NCI-H146 treated with DMSO at 0.1 percent for 48 hours (cell line): Measurements from ENCODE around the gene ELOB.
A peak's percentile ranks its signal among the peaks of the same experiment; 100 is the strongest.

Source experiments
- DNase-seq: peaks from one replicate; lab custom pipeline; 2025; ENCODE audit not compliant: unreplicated experiment; lab: John Stamatoyannopoulos, UW

Gene ELOB

DNA sequence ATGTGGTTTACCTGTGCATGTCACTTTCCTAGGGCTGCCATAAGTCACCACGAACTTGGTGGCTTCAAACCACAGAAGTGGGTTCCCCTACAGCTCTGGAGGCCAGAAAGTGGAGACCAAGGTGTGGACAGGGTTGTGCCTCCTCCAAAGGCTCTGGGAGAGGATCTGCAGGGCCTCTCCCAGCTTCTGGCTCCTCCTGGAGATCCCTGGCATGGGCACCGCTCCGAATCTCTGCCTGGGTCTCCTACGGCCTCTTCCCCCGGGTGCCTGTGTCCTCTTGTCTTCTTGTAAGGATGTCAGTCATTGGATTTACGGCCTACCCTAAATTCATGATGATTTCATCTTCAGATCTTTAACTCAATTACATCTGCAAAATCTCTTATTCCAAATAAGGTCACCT lies 27.1 kb downstream of the ELOB start:
- DNase-seq, result no peak

DNA sequence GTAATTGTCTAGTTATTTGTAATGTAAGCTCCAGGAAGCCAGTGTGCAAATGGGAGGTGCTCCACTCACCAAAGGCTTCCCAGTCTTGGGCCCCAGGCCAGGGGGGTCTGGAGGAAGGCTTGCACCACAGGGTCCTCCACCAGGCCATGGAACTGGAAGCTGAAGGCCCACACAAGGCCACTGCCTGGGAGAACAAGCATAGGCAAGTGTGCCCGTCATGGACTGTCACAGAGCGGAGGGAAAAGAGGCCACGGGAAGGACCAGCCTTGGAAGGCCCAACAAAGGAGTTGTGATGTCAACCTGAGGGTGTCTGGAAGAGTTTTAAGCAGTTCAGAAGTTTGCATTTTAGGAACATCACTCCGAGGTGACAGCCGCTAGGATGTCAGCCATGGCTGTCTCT lies 27.6 kb downstream of the ELOB start:
- no peak for DNase-seq

DNA sequence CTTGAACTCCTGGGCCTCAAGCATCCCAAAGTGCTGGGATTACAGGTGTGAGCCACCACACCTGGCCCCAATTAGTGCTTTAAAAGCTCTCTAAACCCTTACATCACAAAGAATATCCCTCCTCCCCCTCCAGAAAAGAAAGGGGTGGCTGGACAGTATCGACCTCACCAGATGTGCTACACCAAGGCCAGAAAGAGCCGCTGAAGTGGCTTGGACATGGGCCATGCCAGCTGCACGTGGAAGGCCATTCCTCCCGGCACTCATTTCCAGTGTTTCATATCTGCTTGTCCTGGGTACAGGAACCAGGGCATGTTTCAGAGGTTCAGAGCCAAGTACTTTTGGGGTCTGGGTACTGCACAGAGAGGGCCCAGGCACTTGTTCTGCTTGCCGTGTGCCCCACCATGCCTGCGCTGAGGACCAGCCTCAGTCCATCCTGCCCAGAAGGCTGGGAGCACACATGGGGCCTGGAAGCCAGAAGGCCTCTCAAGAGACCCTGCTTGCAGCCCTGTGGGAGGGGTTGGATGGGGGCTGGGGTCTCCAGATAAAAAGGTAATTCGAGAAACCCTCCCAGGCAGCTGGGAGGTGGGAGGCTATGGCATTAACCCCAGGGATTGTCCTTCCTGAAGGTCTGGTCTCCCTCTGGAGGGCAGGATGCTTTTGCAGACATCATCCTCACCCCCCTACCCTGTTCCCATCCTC lies 28.2 kb downstream of the ELOB start:
- peak; percentile 18 for DNase-seq

DNA sequence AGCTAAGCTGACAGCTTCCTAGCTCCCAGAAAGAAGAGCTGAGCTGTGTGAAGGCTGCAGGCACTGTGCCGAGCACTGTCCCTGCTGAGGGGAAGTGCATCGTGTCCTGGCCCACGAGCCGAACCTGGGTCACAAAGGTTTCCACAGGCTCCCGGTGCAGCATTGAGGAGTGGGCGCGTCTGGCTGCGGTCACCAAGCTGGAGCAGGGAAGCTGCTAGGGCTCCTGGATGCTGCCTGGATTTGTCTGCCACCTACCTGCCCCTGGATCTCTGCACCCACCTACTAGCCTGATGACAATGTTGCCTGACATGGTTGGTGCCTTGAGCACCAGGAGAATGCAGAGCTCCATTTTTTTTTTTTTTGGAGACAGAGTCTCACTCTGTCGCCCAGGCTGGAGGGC lies 31.1 kb downstream of the ELOB start:
- no peak for DNase-seq

DNA sequence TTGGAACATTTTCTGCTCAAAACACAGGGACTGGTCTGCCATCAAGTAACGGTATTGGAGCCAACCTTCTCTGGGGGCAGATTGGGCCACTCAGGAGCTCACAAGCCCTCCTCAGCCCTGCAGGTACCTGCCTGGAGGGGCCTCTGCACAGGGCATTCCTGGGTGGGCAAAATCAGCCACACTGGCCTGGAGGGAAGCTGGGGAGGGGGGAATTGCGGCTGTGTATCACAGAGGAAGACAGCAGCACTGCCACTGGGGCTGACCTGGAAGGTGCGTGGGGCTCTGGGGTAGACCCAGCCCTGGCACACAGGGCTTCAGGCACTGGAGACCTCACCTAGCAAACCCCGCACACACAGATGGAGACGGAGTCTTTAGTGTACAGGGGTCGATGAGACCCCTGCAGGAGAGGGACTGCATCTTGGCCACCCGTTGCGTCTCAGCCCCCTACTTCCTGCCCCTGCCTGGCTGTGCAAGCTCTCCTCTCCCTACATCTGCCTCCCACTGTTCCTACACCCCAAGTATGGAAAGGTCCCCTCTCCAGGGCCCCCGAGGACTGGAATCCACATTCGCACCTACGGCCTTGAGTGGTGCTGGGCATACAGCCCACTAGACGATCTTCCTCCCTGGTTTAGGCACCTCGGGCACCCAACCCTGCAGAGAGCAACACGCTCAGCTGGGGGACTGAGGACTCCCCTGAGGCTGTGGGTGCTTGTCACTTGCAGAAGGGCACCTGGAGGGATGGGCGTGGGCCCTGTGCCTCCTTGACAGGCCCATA lies 31.8 kb downstream of the ELOB start:
- DNase-seq, result no peak

DNA sequence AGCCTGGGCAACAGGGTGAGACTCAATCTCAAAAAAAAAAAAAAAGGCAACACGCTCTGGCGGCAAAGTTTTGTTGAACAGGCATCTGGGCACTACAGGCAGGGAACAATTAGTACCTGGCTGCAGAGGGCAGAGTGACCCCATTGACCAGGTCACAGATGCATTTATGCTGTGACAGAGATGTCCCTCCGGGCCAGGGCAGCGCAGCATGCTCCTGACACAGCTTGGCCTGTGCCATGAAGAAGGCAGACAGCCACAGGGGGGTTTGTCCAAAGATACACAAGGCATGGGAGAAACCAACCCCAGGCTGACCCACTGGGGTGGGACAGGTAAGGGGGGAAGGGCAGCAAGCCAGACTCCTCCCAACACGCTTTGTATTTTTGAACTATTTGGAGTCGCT lies 32.4 kb downstream of the ELOB start:
- DNase-seq, result no peak

DNA sequence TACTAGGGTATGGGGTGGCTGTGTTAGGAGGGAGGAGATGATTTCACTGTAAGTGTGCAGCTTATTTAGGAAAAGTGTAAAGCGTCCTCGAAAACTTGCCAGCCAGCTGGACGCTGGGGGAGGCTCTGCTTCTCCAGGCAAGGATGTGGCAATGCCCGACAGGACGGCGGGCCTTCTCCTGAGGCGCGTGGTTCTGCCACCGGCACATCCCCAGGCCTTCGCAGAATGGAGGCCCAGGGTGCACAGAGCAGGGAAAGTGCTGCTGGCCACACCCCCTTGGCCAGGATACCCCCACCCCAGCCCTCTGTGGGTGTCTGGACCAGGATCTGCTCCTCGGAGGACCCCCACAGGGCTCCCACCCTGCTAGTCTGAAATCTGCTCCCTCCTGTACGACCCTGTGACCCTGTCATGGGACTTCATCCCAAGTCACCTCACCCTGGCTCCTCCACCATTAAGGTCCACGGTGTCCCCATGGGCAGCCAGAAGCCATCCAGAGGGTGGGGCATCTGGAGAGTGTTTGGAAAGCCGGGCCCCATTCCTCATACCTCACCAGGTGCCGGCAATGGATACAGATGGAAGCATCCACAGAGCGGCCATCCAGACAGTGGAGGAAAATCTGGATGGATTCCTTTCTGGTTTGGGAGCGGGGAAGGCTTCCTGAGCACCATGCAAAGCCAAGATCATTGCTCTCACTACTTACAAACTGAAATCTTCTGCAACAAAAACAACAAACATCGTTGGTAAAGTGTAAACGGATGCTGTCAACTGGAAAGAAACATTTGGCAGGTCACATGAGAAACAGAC lies 33.9 kb downstream of the ELOB start:
- no peak for DNase-seq

DNA sequence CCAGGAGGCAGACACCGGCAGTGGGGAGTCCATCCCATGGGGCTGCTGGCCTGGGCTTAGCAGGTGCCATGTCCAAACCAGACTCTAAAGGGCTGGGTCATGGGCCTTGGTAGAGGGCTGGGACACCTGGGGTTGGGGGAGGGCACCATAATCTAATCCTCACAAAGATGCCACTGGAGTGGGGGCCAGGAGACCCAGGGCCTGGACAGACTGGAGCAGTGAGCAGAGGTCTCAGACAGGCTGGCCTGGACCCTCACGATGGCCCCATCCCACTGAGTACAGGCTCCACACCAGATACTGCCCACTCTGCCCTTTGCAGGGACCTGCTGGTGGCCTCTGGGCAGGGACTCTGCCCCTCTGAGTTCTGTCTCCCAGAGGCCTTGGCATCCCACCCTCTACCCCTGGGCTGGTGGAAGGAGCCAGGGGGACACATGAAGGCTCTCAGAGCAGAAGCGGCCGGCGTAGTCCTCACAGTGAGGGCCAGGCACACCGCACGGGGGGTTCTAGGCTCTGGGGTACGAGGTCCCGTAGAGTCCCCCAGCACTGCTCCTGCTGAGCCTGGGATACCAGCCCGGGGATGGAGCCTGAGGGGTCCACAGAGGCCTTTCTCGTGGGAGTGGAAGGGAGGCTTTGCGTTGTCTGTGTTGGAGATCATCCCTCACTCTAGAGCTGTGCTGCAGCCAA lies 34.6 kb downstream of the ELOB start:
- no peak for DNase-seq

DNA sequence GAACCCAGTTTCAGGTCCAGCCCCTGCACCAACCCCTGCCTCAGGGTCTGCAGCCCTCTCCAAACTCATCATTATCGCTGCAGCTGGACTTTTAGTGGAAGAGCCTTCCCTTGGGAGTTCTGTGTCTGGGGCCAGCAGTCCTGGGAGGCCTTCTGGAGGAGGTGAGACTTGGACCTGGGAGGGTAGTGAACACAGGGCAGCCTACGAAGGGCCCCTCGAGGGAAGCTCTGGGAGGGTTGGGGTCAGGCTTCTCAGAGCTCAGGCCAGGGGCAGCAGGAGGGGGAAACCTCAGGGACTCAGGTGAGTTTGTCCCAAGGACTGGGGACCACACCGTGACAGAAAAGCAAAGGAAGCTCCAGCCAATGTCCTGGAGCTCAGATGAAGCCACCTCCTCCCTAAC lies 35.9 kb downstream of the ELOB start:
- DNase-seq, result no peak

DNA sequence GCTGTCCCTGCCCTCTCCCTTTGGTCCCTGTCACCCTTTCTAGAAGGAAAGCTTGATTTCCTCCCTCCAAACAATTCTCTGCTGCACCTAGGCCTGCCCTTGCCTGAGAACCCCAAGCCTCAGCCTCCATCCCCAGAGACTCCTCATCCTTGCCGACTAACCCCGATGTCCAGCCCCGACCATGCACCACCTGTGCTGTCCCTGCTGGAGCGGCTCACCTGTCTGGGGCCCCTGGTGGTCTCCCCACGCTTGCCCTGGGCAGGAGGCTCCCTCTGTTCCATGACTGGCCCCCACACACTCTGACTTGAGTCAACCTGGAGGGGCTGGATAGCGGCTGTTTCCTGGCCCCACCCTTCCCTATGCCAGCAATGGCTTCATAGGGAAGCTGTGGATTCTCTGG lies 36.6 kb downstream of the ELOB start:
- no peak for DNase-seq

DNA sequence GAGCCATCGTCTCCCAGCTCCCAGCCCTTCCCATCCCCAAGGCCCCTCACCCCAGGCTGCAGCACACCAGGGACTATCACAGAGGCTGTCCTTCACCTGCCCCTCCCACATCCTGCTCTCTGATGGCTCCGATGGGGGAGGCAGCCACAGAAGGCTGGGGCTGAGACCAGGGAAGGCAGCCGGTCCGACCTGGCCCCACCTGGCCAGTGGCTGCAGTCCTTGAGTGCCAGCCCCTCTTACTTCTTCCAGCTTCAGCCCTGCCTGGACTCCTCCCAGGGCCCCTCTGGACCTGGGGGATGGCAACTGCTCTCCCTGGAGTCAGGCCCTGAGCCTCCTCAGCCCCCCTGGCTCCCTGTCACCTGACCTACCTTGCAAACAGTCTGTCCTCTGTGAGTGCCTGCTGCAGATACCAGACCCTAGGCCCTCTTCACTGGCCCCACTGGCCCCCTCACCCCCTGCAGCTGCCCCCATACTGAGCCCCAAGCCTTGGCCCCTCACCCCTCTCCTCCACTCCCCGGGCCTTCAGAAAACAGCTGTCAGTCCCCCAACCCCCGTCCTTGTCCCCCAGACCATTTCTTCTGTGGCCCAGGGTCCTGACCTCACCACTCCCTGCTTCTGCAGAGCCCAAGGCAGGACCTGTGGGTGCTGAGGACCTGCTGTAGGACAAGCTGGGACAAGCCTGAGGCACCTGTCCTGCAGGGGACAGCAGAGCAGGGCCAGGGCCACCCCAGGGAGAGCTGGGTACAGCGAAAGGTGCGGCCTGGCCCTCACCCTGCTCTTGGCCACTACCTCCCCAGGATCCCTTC lies 37.3 kb downstream of the ELOB start:
- DNase-seq, result no peak

DNA sequence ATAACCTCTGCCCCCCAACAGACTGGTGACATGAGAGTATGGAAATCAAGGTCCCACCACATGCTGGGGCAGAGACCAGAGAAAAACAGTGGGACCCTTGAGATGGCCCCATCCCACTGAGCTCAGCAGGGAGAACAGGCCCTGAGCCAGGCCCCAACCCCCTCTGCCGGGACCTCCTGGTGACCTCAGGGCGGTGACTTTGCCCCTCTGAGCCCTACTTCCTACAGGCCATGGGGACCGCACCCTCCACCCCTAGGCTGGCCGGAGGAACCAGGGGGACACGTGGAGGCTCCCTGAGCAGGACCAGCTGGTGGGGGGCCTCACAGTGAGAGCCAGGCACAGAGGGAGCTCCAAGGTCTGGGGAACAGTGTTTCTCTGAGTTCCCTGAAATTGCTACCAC lies 38.5 kb downstream of the ELOB start:
- DNase-seq, result no peak

DNA sequence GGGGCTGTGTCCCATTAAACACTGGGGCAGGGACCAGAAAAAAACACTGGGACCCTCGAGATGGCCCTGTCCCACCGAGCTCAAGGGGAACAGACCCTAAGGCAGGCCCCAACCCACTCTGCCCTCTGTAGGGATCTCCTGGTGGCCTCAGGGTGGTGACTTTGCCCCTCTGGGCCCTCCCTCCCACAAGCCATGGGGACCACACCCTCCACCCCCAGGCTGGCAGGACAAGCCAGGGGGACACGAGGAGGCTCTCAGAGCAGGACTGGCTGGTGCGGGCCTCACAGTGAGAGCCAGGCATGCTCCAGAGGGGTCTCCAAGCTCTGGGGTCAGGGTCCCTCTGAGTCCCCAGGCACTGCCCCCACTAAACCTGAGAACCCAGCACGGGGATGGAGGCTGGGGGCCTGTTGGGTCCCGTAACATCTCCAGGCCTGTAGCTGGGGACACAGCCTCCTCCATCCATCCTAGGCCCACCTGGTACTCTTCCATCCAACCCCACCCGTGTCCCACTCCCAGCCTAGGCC lies 39.1 kb downstream of the ELOB start:
- no peak for DNase-seq

DNA sequence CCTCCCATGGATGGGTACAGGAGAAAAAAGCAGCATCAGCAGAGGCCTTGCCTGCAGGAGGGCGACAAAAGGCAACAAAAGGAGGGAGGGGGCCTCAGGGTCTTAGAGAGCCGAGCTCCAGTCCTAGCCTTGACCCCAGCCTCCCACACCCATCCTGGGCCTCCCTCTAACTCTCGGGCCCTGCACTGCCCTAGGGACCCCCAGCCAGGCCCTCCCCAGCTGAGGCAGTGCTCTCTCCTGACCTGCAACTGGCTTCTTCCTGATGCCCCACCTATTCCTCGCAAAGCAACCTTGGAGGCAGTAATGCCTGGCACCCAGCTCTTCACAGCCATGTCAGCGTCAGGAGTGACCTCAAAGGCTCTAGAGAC lies 39.9 kb downstream of the ELOB start:
- DNase-seq, result no peak

DNA sequence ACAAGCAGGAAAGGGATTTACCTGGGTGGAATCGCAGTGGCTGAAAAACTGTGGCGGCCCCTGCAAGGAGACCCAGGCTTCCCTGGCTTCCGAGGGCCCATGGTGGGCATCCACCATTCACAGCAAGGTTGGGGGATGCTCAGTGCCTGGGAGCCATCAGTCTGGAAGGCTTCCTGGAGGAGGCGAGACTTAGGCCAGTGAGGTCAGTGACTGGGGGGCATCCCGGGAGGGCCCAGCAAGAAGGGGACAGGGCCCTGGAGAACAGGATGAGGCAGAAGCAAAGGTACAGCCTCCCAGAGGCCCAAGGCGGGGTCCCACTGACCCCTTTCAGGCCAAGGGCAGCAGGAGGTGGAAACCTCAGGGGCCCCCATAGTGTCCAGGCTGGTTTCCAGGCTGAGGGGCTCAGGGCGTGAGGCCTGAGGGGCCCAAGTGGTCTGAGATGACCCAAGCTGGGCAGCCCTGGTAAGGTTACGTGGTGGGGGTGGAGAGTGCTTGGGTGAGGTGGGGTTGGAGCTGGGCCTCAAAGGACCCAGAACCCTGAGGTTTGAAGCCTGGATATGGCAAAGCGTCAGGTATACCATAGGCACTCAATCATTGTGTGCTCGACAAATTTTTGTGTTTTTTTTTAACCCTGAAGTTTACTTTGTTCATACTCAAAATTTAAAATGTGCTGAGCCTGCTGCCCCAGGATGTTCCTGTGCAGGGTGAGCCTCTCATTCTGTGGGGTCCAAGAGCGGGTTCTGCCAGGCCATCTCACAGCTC lies 40.4 kb downstream of the ELOB start:
- DNase-seq, result no peak

DNA sequence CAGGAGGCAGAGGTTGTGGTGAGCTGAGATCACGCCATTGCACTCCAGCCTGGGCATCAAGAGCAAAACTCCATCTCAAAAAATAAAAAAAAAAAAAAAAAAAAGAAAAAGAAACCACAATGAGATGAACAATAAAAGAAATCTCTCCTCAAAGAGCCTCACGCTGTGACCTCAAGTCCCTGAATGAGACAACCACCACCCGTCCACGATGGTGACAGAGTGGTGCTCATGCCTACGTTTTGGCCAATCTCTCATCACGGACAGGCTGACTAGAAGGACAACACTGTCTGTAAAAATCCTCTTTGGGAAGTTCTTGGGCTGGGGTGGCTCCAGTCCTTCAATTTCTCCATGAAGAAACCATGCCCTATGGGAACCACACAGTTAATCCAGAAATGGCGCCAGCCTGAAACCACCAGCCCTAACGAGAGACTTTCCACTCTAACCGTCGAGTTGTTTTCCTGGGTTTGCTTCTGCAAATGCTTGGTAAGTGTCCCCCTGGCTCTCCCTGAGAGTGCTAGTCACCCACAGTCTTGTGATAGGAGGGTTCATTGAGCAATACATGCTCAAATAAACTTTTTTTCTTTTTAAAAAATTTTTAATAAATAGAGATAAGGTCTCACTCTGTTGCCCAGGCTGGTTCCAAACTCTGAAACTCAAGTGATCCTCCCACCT lies 42.1 kb downstream of the ELOB start:
- no peak for DNase-seq

DNA sequence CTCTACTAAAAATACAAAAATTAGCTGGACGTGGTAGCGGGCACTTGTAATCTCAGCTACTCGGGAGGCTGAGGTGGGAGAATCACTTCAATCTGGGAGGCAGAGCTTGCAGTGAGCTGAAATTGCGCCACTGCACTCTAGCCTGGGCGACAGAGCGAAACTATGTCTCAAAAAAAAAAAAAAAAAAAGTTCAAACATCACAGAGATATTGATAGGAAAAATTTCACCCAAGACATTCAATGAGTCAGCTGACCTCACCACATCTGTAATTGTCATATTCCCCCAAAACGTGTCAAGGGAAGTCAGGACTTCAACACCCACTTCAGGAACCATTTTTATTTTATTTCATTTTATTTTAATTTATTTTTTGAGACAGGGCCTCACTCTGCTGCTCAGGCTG lies 49.0 kb downstream of the ELOB start:
- DNase-seq, result no peak

DNA sequence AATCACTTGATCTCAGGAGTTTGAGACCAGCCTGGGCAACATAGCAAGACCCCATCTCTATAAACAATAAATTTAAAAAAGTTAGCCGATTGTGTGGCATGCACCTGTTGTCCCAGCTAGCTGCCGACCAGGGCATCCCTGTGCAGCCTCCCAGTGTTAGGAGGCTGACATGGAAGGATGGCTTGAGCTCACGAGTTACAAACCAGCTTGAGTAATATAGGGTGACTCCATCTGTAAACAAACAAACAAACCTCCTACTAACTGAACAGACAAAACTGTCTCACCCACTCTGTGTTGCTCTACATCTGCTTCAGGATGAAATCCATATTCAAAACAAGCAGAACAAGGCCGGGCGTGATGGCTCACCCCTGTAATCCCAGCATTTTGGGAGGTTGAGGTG lies 50.2 kb downstream of the ELOB start:
- DNase-seq, result no peak

DNA sequence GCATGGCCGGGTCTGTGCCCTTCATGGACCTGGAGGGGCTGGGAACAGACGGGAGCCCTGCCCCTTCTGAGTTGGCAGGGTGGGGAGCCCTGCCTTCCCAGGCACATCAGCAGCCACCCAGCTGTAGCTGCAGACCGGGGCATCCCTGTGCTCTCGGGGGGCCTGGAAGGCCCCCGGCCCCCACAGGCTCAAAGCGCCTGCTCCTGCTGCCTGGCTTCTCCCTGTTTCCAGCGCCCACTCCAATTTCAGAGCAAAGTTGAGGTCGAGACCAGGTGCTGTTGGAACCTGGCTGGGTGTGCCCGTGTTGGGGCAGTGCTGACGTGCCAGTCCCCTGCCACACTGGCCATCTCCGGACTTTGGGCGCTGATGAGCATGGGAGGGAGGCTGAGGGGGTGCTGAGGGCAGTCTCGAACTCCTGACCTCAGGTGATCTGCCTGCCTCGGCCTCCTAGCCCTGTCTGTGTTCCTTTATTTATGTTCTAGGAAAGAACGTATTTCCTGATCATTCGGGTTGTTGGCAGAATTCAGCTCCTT lies 52.2 kb downstream of the ELOB start:
- DNase-seq, result no peak
